HuH-7.5 (cell line): ENCODE measurements around the gene NOL6.

Experiments used
- DNase-seq: peaks from one replicate; pipeline ENCODE4 v3.0.0; 2011; ENCODE audit warnings: low spot score

Gene NOL6

DNA sequence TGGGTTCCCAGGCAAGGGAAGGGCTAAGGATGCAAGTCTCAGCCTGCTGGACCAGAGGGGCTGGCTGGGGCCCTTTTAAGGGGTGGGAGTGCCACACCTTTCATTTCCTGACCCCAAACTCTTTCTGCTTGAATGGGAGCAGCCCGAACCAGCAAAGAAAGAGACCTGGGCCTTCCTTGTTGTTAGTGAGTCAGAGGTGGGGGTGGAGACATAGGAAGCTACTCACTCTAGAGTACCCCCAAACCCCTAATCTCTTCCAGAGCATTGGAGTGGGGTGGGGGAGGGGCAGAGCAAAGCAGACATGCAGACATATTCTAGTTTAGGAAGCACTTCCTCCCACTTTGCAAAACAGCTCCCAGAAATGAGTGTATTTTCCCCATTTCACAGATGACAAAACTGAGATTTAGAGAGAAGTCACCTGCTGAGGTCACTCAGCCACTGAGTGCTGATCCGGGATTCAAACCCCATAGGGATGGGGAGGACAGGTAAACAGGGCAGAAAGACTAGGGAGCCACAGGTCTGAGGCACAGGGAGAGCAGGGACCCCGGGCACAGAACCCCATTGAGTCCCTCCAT is 20.4 kb downstream of the NOL6 start:
- no peak for DNase-seq

DNA sequence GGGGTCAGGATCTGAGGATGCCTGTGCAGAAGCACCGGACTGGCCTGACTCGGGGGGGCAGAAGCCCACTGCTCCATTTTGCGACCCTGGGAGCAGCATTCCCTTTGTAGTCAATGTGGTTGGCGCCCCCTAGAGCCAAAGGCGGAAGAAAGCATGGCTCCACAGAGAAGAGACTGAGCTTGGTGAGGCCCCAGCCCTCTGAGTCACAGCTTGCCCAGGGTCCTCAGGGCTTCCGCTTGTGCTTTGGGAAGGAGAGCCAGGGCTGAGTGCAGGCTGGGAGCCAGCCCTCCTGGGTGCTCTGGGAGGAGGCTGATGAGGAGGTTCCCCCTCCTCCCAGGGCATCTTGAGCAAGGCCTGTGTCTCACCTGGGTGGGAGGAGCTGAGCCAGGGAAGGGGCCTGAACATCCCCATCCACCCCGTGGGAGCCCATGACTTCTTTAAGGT is 20.9 kb downstream of the NOL6 start:
- peak; percentile 73 for DNase-seq

DNA sequence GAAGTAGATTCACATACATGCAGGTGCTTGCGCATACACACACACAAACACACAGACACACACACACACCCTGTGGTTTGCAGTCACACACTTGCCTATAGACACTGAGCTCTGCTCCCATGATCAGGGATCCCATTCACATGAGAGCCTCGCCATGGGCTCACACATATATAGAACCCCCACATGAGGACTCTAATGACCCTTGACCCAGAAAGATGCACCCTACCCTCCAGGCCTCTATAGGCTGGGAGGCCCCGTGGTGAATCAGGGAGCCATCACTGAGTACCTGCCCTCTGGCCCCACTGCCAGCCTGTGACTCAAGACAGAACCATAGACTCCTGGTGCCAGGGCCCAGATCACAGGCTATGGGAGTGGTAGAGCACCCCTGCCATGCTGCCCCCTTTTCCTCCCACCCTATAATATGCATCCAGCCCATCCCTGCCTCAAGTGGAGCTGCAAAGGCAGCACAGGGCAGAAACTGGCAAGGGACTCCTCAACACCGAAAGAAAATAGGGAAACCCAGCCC is 23.0 kb downstream of the NOL6 start:
- DNase-seq: no peak

DNA sequence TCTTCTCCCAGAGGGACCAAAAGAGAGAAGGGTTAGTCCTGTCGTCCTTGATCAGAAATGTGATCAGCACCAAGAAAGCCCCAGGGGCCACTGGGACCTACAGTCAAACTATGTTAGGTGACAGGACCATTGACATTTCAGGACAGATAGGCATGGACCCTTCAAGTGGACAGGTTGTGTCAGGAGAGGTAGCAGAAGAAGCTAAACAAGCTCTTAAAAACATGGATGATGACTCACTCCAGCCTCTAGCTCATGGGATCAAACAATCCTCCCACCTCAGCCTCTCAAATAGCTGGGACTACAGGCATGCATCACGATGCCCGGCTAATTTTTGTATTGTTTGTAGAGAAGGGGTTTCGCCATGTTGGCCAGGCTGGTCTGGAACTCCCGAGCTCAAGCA is 24.0 kb downstream of the NOL6 start:
- DNase-seq: no peak

DNA sequence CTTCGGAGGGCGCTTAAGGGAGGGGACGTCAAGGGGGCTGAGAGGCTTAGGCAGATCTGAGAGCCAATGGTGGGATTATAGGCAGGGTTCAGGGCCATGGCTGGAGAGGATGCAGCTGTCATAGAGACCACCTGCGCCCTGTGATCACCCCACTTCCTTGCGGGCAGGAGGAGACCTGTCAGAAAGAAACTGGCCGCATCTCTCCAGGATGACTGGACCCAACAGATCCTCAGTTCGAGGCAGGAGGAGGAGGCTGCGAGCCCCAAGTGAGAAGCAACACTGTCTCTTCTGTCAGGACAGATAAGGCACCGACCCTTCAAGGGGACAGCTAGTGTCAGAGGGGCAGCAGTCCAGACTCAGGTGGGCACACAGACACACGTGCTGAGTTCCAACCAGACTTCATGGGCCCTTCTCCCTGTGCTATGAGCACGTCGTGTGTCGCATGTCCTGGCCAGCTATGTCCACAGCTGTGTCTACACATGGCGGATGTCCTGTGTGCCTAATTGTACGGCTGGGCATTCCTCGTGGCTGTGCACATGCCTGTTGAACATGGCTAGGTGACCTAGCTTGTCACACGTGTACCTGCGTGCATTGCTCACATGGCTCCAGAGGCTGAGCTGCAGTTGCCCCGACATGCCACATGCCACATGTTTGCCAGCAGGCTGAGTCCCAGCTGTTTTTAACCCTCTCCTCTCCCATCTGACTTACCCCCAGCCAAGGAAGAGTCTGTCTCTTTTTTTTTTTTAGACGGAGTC is 25.7 kb downstream of the NOL6 start:
- no peak for DNase-seq

DNA sequence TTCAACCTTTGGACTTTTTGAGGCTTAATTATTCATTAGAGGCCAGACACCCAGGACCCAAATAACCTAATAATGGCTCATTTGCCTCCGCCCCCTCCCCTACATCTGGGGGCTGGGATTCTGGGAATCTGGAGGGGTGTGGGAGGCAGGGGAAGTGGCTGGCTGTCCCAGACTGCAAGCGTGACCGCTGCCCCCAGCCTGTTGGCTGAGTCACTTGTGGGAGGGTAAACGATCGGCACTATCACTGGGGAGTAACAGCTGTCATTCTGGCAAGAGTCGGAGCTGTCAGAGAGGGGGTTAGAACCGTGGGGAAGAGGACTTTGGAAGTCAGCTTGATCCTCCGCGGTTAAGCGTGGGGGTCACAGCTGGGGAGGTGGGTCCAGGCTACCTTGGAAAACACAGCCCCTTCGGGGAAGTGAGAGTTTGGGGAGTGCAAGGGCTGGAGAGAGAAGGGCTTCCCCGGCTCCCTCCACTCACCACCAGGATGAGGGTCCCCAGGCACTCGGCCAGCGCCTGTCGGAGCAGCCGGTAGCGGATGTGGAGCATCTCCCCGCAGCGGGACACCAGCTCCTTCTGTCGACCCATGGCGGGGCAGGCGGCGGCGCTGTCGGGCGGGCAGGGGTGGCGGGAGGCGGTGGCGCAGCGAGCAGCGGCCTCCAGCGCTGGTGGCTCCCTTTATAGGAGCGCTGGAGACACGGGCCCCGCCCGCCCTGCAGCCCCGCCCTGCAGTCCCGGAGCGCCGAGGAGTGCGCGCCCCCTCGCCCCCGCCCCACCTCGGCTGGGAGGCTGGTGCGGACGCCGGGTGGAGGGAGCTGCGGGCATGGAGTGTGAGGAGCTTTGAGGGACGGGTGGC is 26.6 kb downstream of the NOL6 start, which contains the start of gene AQP3:
Gene AQP3, minus strand, starts transcription at position 648 of the 853 bp plus-strand sequence. Its CDS starts 63 bp downstream, at position 585.
- DNase-seq: peak; percentile 80

DNA sequence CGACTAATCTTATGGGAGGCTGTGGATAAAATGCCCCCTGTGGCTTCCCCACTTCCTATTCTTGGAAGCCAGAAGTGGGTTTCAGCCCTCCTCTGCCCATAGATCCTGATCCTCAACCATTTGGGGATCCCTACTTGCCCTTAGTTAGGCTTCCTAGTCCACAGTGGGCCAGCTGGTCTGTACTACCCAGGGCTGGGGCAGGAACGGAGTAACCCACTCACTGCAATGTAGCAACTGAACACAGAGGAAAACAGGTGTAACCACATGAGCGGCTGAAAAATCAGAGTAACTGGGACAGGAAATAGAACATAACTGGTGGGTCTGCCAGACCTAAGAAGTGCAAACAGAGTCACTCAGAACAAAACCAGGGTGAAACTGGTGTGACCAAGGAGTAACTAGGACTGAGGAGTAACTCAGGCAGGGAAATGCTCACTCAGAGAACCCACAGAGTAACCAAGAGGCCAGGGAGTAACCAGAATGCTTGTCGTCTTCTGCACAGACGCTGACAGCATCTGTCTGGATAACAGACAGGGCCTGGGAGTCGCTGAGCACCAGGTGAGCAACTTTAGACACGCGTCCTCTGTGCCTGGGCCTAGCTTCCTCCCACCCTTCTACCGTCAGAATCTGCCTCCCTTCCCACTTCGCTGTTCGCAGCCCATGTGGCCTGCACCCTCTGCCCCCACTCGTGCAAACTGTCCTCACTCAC is 27.3 kb downstream of the NOL6 start:
- DNase-seq: peak; percentile 56

DNA sequence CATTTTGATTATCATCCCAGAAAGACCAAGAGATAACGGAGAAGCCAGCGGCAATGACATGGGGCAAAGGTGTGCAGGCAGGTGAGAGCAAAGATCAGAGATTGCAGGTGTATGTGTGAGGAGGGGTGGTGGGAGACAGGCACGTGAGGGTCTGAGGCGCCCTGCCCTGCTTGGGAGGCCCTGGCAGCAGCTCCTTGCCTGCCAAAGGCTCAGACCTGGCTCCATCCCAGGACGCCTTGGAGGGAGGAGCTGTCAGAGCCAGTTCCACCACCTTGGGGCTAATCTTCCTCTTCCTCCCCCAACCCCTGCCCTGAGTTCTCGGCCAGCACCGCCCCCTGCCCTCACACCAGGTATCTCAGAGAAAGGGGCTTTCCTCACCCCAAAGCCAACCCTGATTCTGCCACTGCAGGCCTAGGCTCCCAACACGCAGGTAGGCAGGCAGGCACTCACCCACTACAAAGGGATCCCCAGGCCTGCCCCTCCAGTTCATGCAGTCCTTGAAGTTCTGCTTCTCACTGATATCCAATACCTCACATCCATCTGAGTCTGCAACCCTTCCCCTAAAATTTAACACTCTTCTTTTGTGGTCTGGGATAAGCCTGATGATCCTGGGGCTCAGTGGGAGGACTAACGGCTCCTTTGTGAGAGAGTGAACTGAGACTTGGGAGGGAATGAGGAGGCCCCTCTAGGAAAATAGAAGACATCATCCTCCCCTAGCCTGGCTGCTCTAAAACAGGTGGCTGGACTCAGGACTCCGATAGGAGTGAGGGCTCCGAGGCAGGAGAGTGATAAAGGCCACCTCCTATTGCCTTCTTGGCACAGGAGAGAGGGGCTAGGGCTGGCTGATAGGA is 28.1 kb downstream of the NOL6 start:
- no peak for DNase-seq

DNA sequence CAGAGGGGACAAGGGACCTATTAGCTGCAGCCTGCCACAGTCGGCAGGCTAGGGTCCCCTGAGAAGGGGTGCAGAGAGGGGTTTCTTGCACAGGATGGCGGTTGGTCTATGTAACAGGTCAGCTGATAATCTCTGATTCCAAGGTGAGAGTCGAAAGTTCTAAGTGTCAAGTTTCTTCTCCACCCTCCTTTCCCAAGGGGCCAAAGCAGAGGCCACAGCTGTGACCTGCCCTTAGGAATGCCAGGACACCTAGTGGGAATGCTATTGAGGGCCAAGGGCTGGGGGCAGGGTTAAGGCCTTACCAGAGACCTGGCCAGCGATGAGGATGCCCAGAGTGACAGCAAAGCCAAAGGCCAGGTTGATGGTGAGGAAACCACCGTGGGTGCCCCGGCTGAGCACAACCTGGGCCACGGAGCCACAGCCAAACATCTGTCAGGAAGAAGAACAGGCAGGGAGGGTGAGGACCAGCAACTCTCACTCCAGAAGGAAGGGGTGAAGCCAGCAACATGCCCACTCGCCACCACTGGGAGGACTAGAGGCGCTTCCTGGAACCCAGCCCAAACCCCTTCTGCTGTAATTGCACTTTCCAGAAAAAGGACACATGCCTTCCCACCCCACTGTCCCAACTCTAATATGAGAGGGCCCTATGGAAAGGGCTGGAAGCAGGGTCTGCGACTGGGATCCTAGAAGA is 30.1 kb downstream of the NOL6 start:
- no peak for DNase-seq

DNA sequence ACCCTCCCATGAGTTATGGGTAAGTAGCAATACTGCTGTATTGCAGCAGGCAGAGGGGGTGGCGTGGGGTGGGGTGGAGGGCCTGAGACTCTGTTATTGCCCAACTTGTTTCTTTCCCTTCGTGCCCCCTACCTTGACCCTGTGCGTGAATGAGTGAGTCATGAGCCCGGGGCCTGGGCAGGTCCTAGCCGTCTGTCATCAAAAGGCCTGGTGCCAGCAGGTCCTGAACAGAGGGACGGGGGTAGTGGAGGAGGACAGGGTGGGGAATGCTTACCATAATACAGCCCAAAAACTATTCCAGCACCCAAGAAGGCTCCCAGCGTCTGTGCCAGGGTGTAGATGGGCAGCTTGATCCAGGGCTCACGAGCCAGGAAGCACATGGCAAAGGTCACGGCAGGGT is 30.7 kb downstream of the NOL6 start:
- DNase-seq: no peak

DNA sequence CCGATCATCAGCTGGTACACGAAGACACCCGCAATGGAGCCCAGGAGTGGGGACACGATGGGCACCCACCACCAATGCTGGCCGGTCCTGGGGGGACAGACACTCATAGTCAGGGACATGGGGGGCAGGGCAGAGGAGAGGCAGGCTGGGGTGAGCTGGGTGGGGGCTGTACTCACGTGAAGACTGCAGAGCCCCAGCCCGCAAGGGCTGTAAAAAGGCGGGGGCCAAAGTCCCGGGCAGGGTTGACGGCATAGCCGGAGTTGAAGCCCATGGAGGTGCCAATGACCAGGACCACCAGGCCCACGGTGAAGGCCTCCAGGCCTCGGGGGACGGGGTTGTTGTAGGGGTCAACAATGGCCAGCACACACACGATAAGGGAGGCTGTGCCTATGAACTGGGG is 31.6 kb downstream of the NOL6 start:
- DNase-seq: no peak

DNA sequence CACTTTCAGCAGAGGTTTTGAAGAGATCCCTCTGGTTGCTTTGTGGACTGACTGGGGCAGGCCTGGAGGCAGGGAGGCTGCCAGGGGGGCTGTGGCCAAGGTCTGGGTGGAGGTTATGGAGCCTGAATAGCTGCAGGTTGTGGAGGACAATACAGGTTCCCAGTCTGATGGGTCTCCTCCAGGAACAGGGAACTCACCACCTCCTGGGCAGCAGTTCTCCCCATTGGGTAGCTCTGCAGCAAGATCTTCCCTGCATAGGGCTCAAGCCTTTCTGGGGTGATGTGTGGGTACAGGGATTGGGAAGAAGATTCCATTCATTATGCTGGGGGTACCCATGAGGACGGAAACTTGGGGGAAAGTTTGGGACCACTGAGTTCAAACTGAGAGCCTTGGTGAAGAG is 33.1 kb downstream of the NOL6 start:
- DNase-seq: no peak

DNA sequence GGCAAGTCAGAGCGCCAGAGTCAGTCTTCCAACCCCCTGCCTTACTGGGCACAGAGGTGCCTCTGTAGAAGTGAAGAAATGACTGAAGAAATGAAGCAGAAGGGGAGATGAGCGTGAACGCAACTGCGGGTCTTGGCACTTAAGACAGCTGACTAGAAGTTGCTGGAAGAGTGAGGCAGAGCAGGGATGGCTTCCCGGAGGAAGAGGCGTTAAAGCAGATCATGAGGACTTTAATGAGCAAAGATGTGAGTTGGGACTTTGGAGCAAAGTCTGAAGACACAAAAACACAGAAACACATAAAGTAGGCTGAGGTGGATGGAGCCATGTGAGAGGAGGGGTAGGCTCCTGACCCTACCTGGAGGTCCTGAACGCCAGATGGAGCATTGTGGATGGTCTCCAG is 33.5 kb downstream of the NOL6 start:
- DNase-seq: no peak

DNA sequence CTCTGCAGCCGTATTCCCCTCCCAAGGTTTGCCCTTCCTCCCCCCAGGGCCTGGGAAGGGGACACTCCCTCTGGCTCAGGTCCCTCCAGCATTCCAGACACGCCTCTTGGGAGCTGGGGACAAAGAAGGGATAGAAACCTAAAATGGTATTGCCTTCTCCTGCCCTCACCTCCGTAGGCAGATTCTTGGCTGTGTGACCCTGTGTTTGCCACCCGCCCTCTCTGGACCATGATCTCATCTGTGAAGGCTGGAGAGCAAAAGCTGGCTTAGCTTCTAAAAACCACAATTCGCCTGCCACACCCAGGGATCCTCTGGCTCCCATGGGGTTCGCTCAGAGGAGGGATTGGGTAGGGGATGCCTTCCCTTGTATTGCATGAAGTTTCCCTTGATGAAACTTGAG is 34.0 kb downstream of the NOL6 start:
- no peak for DNase-seq

DNA sequence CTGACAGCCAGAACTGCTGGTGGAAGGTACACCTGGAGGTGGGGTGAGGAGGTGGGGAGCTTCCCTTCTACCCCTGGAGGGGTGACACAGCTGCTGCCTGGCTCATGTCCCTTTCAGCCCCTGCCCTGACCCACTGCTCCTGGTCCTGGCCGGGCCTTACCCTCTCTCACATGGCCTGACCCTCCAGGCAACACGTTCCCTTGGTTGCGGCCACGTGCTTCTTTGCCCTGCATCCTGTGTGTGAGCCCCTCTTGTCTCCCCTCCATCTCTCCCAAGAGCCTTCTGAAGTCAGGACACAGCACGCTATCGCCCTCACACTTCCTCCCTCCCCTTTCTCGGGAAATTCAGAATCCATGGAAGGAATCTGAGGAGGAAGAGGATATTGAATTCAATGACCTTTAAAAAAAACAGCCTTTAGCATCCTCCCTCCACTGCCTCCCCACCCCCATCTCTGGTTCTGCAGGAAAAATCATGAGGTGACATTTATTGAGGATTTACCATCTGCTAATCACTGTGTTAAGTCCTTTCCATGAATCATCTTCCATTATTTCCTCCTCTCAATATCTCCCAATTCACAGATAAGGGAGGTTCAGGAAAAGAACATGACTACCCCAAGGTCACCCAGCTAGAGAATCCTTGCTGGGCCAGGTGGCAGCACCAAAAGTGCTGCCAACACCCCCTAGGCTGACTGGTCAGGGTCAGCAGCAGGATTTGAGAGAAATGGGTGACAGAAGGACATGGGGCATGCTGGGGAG is 34.6 kb downstream of the NOL6 start:
- no peak for DNase-seq

DNA sequence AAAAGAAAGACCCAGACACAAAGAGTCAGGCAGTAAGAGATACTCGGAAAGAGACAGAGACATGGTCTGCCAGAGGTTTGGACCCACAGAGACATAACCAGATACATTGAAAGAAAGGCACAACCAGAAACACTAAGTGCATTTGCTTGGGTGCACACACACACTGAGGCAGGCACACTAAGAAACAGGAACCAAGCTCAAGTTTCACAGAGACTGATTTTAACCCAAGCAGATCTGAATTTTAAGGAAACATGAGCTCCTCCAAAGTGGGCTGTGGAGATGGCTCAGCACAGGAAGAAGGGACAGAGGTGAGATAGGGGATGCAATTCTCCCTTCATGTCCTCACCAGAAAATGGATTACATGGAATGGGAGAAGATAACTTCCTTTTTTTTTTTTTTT is 35.8 kb downstream of the NOL6 start:
- no peak for DNase-seq

DNA sequence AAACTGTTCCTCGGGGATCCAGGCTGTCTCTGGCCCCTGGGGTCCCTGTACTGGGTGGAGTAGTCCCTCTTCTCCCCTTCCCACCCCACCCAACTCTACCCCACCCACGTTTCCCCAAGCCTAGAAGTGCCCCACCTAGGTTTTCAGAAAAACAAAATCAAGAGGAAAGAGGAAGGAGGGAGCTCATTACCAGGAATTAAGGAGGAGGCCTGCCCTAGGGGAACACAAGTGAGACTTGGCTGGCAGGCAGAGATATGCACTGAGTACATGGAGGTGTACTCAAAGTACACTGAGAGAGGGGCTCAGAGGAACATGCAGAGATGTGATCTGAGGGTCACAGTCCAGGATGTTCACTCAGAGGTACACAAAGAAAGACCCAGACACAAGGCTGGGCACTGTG is 36.5 kb downstream of the NOL6 start:
- no peak for DNase-seq

DNA sequence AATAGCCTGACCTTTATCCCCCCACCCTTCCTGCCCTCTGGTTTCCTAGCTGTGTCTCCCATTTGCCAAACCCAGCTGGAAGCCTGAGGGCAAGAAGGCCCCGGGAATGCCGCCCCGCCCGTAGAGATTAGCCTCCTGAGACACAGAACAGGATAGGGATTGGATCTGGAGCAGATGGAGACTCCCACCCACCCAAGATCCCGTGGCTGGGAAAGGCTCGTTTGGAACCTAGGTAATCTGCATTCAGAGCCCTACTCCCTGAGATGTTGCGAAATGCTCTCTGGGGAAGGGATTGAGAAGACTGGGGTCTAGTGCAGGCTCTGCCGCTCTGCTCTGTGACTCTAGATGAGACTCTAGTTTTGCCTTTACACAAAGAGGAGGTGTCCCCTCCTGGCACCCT is 37.3 kb downstream of the NOL6 start:
- DNase-seq: no peak

DNA sequence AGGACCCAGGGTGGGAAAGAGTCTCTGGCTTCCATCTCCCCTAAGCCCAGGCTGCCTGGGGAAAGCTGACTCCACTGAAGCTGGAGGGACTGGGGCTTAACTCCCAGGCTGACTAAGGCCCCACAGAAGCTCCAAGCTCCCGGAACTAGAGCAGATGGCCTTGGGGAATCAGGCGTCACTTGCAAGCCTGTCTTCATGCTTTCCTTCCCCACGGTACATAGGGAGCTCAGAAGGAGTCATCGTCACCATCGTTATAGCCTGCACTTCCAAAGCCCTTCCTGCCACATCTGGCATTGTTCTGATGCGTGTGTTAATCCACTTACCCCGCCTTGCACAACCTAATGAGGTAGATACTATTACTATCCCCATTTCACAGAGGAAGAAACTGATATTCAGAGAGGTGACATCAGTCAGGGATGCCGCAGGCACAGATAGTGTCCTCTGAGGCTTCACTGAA is 37.9 kb downstream of the NOL6 start:
- no peak for DNase-seq
